Sigmoid colon (tissue), 7 donors: ENCODE results near the gene PPOX. TPM values are rescaled to one million over a fixed set of nuclear protein-coding genes. Genes with fewer than 3 reads are reported as not detected.
A peak's percentile ranks its signal among the peaks of the same experiment; 100 is the strongest.

Experiments
- DNase-seq: peaks from one replicate; pipeline ENCODE4 v3.0.0-alpha.2; 2019
- H3K27ac ChIP-seq, 4 donors: fragments of 200-600 bp; sonication (generic); one replicate each; pipeline ENCODE4 v1.5.1; 2016 to 2019; ENCODE audit warnings: mild to moderate bottlenecking in 1 of 4
- H3K27me3 ChIP-seq, 3 donors: fragments of 200-600 bp; sonication (generic); one replicate each; pipeline ENCODE4 v1.5.1; 2019; ENCODE audit warnings: mild to moderate bottlenecking in 1 of 3
- H3K36me3 ChIP-seq, 4 donors: fragments of 200-600 bp; sonication (generic); one replicate each; pipeline ENCODE4 v1.5.1; 2016 to 2019
- H3K4me1 ChIP-seq, 4 donors: fragments of 200-600 bp; sonication (generic); one replicate each; pipeline ENCODE4 v1.5.1; 2017 to 2019
- H3K4me3 ChIP-seq, 4 donors: fragments of 200-600 bp; sonication (generic); one replicate each; pipeline ENCODE4 v1.5.1; 2017 to 2019; ENCODE audit warnings: mild to moderate bottlenecking in 2 of 4, moderate library complexity in 1 of 4
- H3K9me3 ChIP-seq, 4 donors: fragments of 200-600 bp in 3 of 4; sonication (generic) in 3 of 4; one replicate each; pipeline versions ENCODE4 v1.5.1 to v1.6.1; 2013 to 2019
- EP300 ChIP-seq, 4 donors: sonication (generic); formaldehyde crosslinking; IDR thresholded peaks; one replicate each; pipeline ENCODE4 v1.6.1; 2017; ENCODE audit warnings: antibody characterized with exemption in 4 of 4
- POLR2A ChIP-seq, 2 donors: fragments of 450-650 bp; IDR thresholded peaks; one replicate each; pipeline ENCODE4 v1.6.1; 2016; ENCODE audit warnings: antibody characterized with exemption in 2 of 2, mild to moderate bottlenecking in 2 of 2, moderate library complexity in 2 of 2
- POLR2AphosphoS5 ChIP-seq, 4 donors: sonication (generic); formaldehyde crosslinking; IDR thresholded peaks; one replicate each; pipeline ENCODE4 v1.6.1; 2017; ENCODE audit warnings: antibody characterized with exemption in 4 of 4
- WGBS, 2 donors: extraction: QIAGEN DNeasy Blood & Tissue Kit; methylation state at CpG; one replicate each; pipeline ENCODE4 v1.1.7; 2013; 5-methylcytosine and 5-hydroxymethylcytosine counted together
- intact Hi-C: fragments of 100-400 bp; cut with DNase I; formaldehyde crosslinking; loops from one replicate; pipeline ENCODE4 v1.15.1; 2023
- polyA plus RNA-seq, 3 donors: library from polyadenylated mRNA; stranded (reverse); fragments of 200-250 nt; gene quantifications; one replicate each; pipeline ENCODE4 v1.2.3, GENCODE V29; 2013
- total RNA-seq, 4 donors: library from RNA; depleted of rRNA; stranded (reverse); fragments of >200 nt; gene quantifications; one replicate each; pipeline ENCODE4 v1.1.0, GENCODE V29; 2016
- TF ChIP-seq, protein P1 (sequence below), 4 experiments: fragments of 450-650 bp in 3 of 4; fragments of 200-600 bp in 1 of 4; IDR thresholded peaks; one replicate each; pipeline ENCODE4 v1.5.1; 2016 to 2019; ENCODE audit warnings: antibody characterized with exemption in 4 of 4, mild to moderate bottlenecking in 3 of 4, moderate library complexity in 2 of 4
- donor health status: healthy with polysubstance abuse.
- donor health status: Bipolar disorder and iron deficiency.
- donor health status: healthy.

PPOX gene
- total and polyA plus RNA-seq, 7 donors = 7.4 to 30.9 (median 17.7) TPM

DNA sequence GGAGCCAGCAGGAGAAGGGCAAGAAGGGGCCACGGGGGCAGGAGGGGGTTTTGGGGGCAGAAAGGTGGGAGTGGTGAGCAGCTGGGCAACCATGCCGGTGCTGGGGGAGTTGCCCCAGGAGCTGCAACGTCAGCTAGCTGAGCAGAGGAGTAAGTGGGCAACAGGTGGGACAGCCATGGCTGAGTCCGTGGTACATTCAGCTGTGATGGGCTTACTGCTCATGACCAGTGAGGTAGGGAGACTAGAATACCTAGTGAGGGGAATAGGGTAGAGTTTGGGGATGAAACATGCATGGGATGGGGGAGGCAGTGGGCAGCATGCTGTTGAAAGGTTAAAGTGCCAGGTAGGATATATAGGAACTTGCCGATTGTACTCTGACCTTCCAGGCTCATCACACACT is 4.6 kb upstream of the PPOX start:
- intact Hi-C loops = no loop called here
- no peaks in the 10 kb centered on the region for H3K27me3 ChIP-seq
- no peak overlapping the region for H3K27ac ChIP-seq
- H3K4me3 ChIP-seq = no peak overlapping the region
- H3K9me3 ChIP-seq = no peaks in the 10 kb centered on the region
- 88 to 92% methylated on average over 5 of the region's 5 CpGs for WGBS, 2 donors
- TF ChIP-seq POLR2A (IDR thresholded peaks at IDR 0.05) (no peak), POLR2AphosphoS5 (IDR thresholded peaks at IDR 0.05) (no peak), EP300 (IDR thresholded peaks at IDR 0.05) (no peak)
- TF ChIP-seq, protein P1, sequence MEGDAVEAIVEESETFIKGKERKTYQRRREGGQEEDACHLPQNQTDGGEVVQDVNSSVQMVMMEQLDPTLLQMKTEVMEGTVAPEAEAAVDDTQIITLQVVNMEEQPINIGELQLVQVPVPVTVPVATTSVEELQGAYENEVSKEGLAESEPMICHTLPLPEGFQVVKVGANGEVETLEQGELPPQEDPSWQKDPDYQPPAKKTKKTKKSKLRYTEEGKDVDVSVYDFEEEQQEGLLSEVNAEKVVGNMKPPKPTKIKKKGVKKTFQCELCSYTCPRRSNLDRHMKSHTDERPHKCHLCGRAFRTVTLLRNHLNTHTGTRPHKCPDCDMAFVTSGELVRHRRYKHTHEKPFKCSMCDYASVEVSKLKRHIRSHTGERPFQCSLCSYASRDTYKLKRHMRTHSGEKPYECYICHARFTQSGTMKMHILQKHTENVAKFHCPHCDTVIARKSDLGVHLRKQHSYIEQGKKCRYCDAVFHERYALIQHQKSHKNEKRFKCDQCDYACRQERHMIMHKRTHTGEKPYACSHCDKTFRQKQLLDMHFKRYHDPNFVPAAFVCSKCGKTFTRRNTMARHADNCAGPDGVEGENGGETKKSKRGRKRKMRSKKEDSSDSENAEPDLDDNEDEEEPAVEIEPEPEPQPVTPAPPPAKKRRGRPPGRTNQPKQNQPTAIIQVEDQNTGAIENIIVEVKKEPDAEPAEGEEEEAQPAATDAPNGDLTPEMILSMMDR (IDR thresholded peaks at IDR 0.05) = no peak
- peaks cover 0 to 43% (median 37%) of the 10 kb centered on the region in 4 donors for H3K4me1 ChIP-seq
- peaks cover 0 to 57% (median 9%) of the 10 kb centered on the region in 4 donors for H3K36me3 ChIP-seq
- no peak for DNase-seq

DNA sequence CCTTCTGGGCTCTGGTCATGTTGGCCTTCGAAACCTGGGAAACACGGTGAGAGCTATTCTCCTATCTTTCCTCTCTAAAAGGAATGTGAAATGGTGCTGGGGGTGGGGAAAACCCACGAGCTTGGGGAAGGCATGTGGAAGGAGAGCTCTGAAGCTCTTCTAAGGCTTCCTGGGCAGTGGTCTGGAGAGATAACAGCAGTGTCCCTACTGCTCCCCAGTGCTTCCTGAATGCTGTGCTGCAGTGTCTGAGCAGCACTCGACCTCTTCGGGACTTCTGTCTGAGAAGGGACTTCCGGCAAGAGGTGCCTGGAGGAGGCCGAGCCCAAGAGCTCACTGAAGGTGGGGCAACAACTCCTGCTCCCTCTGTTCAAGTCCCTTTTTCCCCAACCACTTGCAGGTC is 4.2 kb upstream of the PPOX start:
- TF ChIP-seq POLR2AphosphoS5 (IDR thresholded peaks at IDR 0.05) = no peak
- TF ChIP-seq, protein P1 (IDR thresholded peaks at IDR 0.05) = no peak
- no peak for TF ChIP-seq POLR2A (IDR thresholded peaks at IDR 0.05)
- no peak for TF ChIP-seq EP300 (IDR thresholded peaks at IDR 0.05)
- peaks cover 0 to 47% (median 41%) of the 10 kb centered on the region in 4 donors for H3K4me1 ChIP-seq
- no peaks in the 10 kb centered on the region for H3K27me3 ChIP-seq
- H3K36me3 ChIP-seq = peaks cover 0 to 54% (median 9%) of the 10 kb centered on the region in 4 donors
- H3K9me3 ChIP-seq = no peaks in the 10 kb centered on the region
- no peak for DNase-seq
- 83 to 84% methylated on average over 7 of the region's 7 CpGs for WGBS, 2 donors
- no peak overlapping the region for H3K4me3 ChIP-seq
- intact Hi-C loops = no loop called here
- no peak overlapping the region for H3K27ac ChIP-seq

DNA sequence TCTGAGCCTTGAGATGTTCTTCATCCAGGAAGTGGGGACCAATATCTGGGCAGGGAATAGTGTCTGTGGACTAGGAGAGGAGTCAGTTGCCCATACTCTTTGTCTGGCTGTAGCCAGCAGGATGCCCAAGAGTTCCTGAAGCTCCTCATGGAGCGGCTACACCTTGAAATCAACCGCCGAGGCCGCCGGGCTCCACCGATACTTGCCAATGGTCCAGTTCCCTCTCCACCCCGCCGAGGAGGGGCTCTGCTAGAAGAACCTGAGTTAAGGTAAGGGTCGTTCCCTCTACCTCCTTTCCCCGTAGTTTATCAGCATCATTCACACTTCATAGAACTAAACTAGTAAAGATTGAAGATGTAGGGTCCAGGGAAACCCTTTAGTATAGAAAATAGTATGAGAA is 3.4 kb upstream of the PPOX start:
- Histone ChIP-seq H3K27me3 (no peaks in the 10 kb centered on the region), H3K4me3 (no peak overlapping the region), H3K27ac (no peak overlapping the region), H3K36me3 (peaks cover 0 to 46% (median 9%) of the 10 kb centered on the region in 4 donors), H3K4me1 (peaks cover 0 to 54% (median 48%) of the 10 kb centered on the region in 4 donors), H3K9me3 (no peaks in the 10 kb centered on the region)
- intact Hi-C loops = no loop called here
- no peak for TF ChIP-seq EP300 (IDR thresholded peaks at IDR 0.05)
- TF ChIP-seq POLR2A (IDR thresholded peaks at IDR 0.05) = no peak
- TF ChIP-seq, protein P1 (IDR thresholded peaks at IDR 0.05) = no peak
- no peak for TF ChIP-seq POLR2AphosphoS5 (IDR thresholded peaks at IDR 0.05)
- peak; percentile 59 for DNase-seq
- 94 to 95% methylated on average over 10 of the region's 10 CpGs for WGBS, 2 donors

DNA sequence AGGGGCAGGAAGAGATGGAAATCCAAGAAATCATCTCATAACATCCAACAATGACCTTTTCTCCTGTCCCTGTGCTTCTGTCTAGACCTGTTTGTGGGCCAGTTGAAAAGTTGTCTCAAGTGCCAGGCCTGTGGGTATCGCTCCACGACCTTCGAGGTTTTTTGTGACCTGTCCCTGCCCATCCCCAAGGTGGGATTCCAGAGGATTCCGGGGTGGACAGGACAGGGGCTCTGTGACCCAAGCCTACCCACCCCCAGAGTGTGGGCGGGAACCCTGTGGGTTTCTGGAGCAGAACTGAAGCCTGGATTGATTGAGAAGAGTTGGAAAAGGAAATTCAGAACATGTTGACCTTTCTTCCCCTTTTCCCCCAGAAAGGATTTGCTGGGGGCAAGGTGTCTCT is 2.4 kb upstream of the PPOX start:
- H3K27me3 ChIP-seq = no peaks in the 10 kb centered on the region
- TF ChIP-seq, protein P1 (IDR thresholded peaks at IDR 0.05) = no peak
- TF ChIP-seq POLR2AphosphoS5 (IDR thresholded peaks at IDR 0.05) (no peak), EP300 (IDR thresholded peaks at IDR 0.05) (no peak), POLR2A (IDR thresholded peaks at IDR 0.05) (no peak)
- intact Hi-C loops = no loop called here
- no peak overlapping the region for H3K27ac ChIP-seq
- peaks cover 0 to 43% (median 9%) of the 10 kb centered on the region in 4 donors for H3K36me3 ChIP-seq
- no peak for DNase-seq
- H3K4me1 ChIP-seq = peaks cover 0 to 57% (median 48%) of the 10 kb centered on the region in 4 donors
- H3K4me3 ChIP-seq = no peak overlapping the region
- H3K9me3 ChIP-seq = no peaks in the 10 kb centered on the region
- WGBS, 2 donors = 93 to 94% methylated on average over 5 of the region's 5 CpGs
